A204.1 (cell line): ENCODE data around the gene ACCSL.

Experiments
- FAIRE-seq: peaks from 2 replicates; lab custom pipeline; 2012; peaks lifted over from hg19 to GRCh38; lab: Jason Lieb, UNC

The ACCSL gene

DNA sequence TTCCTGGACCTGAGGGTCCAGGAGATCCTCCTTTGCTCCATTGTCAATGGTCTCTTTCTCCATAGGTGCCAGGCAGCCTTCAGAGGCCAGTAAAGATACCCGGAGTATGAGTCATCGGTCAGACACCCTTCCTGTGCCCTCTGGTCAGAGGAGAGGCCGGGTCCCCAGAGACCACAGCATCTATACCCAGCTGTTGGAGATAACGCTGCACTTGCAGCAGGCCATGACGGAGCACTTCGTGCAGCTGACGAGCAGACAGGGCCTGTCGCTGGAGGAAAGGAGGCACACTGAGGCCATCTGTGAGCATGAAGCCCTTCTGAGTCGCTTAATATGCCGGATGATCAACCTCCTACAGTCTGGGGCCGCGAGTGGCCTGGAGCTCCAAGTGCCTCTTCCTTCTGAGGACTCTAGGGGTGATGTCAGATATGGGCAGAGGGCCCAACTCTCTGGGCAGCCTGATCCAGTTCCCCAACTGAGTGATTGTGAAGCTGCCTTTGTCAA lies at the start of gene ACCSL:
Gene ACCSL, plus strand, starts transcription at position 51 of the 501 bp plus-strand sequence. Its CDS starts 56 bp downstream, at position 107.
- no peak for FAIRE-seq

DNA sequence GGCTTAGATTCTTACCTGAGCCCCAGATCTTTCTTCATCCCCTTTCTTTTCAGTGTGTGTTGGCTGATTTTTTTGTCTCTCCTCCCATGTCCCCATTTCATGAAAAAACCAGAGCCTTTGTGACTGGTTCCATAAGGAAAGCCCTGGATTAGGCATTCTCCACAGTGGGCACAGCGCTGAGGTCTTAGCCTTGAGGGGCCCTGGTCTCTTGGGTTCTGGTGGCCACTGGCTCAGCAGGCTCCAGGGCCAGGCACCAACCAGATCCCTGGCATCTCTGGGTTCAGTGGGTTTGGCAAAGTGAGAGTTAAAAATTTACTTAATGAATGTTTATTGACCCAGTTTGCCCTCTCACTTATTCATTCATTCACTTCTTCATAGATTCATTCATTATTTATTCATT lies 49.5 kb upstream of the ACCSL start:
- no peak for FAIRE-seq

DNA sequence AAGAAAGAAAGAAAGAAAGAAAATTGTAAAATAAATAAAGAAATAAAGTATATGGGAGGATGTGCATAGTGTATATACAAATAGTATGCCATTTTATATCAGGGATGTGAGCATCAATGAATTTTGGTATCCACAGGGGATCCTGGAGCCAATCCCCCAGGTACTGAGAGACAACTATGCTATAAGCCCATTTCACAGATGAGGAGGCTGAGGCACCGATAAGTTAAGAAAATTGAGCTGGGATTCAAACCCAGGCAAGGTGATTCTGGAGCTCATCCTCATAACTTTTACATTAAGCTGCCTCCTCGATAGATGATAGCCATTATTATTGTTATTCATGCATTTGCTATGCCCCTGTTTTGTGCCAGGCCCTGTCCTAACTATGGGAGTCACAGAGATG lies 47.0 kb upstream of the ACCSL start:
- FAIRE-seq, result no peak

DNA sequence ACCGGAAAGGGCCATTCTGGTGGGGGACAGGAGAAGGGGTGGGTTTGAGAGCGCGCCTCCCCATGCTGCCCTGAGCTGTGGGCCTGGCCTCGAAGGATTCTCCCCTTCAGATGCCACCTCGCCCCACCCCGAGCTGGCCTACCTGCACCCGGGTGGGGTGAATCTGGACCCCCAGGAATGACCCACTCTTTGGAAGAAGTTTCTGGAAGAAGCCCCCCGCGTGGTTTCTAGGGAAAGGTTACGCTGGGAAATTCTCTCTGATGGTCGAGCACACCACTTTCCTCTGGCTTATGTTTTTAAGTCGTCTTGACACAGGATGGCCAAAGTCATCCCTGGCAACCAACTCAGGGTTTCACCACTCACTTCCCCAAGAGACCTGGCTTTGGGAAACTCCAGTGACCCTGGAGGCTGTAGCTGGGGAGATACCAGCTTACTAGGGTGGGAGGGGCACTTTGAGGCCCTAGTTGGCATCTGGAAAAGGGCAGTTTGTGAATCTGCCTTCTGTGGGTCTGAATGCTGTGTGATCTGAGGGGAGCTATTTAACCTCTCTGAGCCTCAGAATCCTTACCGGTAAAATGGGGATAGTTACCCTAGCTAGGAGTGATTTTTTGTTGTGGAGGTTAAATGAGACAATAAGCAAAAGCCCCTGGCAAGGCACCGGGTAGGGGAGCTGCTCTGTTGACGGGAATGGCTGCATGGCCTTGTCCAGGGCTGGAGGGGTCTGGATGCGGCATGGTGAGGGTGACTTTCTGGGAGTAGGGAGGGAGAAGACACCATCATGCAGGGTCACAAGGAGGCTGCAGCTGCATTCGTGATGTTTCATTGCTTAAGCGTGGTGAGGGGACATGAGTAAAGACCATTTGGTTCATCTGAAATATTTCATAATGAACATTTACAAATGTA lies 45.3 kb upstream of the ACCSL start:
- no peak for FAIRE-seq

DNA sequence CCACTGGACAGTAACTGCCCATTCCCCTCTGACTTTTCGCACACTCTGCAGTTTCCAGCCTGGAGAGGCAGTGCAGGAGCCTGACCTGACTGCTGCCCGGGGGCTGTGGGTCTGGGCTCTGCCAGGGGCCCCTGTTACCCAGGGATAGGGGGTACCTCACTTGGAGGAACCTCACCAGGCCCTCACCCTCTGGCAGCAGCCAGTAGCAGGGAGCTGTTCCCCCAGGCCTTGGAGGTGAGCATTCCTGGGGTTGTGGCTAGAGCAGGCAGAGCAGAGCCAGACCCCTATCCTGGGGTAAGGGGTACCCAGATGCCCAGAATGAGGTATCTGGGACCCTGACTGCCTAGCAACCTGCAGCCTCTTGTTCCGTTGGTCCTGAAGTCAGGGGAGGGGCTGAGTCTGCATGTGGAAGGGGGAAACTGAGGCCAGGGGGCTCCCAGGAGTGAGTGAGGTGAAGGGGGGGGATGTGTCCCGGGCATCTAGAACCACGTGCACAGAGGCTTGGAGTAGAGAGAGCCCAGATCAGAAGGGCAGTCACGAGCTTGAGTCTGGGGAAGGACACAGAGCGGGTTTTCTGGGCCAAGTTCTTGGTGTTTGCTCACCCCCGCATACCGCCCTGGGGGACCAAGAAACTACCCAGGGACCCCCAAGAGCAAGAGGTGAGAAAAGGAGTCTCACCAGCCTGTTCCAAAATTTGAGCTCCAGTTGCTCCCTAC lies 43.9 kb upstream of the ACCSL start:
- no peak for FAIRE-seq

DNA sequence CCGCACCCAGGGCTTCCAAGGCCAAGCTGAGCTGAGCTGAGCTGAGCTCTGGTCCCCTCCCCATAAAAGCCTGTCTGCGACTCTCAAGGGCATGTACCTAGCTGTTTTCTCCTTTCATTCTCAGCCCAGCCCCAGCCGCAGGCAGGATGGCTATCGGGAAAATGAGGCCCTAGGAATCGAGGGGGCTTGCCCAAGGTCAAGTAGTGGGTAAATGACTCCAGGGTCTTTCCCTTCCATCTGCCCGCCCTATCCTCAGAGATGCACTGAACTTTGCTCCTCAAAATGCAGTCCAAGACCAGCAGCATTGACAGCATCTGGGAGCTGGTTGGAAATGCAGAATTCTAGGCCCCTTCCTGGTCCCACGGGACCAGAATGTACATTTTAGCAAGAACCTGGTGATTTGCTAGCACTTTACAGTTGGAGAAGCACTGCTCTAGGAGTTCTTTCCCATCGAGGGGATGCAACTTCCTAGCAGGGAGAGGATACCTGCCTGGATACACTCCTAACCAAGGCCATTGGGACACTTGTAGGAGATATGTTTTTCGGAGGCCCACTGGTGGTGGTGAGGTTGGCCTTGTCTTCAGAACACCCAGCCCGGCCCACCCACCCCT lies 43.2 kb upstream of the ACCSL start:
- FAIRE-seq, result no peak

DNA sequence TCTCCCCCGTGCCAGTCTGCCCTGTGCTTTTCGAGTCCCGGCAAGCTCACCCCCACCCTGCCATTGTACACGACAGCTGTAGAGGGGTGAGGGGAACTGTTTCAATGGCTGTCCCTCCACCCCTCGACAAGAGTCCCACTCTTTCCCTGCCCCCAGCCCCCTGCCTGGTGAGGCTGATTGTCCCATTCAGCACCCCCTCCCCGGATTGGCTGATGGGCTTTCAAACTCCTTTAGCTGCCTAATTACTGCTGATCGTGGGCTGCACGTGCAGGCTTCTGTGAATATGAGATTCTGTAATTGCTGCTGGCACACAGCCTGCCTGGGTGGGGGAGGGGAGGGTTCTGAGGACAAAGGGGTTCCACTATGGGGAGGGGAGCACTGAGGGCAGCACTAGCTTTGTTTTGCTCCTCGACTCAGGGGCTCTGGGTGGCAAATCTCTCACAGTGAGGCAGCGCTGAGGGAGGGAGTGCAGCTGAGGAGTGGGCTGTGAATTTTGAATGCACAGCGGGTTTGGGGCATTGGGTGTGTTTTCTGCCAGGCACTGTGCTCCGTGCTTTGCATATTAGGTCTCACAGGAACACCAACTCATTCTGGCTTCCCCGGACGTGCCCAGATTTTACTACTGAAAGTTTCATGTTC lies 42.6 kb upstream of the ACCSL start:
- FAIRE-seq, result no peak

DNA sequence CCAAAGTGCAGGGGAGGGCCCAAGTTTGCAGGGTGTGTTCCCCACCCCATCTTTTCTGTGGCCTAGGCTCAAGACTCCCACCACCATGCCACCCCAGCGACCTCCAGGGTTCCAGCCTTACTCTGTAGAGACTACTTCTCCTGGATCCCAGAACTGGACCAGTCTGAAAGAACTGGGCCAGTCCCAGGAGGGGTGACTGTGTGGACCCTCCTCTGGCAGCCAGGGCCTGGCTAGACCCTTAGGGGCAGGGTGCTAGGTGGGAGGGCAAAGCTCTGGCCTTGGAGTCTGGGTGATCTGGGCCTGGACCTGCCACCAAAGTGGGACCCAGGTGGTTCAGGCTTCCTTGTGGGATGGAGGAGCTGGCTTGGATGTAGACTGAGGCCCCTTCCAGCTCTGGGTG lies 41.8 kb upstream of the ACCSL start:
- FAIRE-seq, result no peak

DNA sequence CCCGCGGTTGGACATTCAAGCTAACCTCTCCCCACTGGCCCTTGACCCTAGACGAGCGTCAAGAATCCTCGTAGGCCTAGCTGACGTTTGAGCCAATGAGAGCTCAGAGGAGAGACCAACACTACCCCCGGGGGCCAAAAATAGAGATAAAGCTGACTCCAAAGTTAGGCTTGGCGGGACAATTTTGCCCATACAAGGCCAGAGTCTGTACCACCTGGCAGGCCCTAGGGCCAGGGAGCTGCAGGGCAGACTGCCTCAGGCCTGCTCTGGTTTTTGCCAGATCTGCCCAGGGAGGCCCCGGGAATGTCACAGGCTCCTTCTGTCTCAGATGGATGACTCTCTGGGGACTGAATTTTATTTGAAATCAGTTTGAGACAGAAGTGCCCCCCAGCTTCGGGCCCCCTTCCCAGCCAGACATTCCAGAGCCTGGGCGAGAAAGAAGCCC lies 40.8 kb upstream of the ACCSL start:
- no peak for FAIRE-seq

DNA sequence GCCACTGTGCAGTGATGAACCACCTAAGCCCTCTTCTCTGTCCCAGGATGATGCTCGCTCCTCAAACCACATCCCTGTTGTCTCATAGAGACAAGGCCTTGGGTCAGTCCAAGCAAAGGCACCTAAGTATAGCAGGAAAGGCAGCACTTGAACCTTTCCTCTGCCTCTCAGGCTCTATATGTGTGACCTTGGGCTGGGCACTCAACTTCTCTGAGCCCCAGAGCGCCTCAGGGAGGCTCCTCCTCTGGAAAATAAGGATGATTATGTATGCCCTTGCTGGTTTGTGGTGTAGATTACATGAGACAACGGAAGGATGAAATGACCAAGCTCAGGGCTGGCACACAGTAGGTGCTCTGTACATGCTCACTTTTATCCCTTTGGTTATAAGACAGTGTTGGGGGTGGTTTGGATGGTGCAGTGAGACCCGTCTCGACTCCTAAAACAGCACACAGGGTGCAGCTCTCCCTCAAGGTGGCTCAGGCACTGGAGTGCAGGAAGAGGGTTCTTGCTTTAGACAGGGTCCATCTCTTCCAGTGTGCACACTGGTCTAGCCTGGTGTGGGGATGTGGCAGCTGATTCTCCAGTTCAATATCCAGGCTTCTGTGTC lies 40.2 kb upstream of the ACCSL start:
- no peak for FAIRE-seq

DNA sequence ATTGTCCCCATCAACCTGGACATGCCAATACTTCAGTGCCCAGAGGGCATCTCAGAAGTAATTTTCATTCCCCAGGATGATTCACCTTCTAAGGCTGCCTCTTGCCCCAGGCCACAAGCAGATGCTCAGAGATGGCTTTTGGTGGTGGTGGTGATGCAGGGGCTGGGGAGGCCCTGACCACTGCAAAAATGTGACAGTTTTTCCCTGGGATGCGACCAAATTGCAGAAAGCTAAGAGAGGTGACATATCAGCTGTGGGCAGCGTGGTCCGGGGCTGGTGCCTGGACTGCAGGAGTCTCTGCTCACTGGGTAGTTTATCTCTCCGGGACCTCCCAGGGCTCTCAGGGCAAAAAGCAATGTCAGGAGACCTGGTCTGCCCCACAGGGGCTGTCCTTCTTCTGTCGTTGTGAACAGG lies 39.7 kb upstream of the ACCSL start:
- FAIRE-seq, result no peak

DNA sequence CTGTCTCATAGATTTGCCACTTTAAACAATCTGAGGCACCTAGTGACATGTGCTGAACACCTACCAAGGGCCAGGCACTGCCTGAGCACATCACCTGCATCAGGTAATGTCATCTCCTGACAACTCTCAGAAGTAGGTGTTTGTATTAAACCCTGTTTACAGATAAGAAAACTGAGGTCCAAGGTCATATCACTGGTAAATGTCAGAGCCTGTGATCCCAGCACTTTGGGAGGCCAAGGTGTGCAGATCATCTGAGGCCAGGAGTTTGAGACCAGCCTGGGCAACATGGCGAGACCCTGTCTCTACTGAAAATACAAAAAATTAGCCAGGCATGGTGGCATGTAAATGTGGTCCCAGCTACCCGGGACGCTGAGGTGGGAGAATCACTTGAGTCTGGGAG lies 39.1 kb upstream of the ACCSL start:
- FAIRE-seq, result no peak

DNA sequence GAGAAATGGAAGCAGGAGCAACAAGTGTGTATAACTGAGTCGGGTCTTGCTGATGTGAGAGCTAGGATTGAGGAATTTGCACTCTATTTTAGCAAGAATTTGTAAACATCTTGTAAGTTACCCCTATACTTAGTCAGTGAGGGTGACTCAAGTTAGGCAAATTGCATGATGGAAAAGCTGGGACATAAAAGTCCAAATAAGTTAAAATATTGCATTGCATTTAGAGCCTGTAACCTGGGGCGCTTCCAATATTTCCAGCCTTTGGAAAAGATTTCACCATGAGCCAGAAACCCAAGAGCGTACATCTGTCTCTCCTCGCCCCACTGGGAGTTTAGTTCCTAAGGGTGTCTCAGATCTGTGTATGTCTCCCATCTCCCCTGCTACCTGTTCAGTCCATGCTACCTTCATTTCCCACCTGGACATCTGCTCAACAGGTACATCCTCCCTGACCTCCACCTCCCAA lies 37.0 kb upstream of the ACCSL start:
- FAIRE-seq, result no peak

DNA sequence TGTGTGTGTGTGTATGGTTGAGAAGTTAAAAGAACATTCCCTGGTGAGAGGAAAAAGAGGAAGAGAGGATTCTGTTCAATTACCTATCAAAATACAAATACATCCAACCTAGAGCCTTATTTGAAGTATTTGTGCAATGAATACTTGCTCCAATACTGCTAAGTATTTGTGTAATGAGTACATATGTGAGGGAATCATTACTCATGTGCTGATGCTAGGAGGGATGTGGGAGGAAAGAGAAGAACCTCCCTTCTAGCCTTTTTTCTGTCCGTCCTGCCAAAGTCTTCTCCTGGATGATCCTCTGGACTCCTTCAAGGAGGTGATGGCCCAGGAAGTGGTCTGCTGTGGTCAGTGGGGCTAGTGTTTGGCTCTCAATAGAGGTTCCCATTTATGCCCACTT lies 36.0 kb upstream of the ACCSL start:
- no peak for FAIRE-seq

DNA sequence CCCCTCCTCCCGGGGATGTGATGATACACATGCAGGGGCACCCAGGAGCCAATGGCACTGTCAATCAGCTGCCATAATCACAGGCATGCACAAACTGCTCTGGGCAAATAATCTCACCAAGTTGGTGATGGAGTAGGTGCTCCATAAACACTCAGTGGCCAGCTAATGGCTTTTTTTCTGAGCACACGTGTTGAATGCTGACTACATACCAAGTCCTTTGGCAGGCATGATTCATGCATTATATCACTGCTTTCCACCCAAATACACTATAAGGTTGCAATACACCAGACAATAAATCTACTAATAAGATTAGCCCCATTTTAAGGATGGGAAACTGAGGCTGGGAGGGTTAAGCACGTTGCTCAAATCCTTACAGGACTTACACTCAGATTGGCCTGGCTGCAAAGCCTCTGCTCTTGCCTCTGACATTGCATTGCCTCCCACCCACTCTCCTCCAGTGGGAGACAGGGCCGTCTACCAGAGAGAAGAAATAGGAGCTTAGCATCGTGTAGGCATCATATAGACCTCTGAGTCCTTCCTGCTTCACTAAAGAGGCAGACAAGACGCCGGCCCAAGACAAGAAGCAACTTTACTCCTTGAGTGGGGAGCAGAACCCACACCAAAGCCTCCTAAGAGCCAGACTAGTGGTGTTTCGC lies 32.7 kb upstream of the ACCSL start:
- FAIRE-seq, result no peak

DNA sequence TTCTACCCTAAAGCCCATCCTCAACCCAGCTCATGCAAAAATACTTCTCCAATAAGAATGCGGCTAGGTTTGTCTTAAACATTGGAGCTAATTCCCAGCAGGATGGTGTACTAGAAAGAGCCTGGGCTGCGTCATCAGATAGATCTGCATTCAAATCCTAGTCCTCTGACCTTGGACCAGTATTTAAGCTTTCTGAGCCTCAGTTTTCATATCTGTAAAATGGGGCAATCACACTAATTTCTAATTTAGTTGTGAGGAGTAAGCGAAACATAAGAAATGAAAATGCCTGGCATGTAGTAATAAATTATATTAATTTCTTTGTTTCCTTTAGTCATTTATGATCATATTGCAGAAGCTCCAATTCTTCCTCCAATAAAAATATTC lies 32.2 kb upstream of the ACCSL start:
- no peak for FAIRE-seq

DNA sequence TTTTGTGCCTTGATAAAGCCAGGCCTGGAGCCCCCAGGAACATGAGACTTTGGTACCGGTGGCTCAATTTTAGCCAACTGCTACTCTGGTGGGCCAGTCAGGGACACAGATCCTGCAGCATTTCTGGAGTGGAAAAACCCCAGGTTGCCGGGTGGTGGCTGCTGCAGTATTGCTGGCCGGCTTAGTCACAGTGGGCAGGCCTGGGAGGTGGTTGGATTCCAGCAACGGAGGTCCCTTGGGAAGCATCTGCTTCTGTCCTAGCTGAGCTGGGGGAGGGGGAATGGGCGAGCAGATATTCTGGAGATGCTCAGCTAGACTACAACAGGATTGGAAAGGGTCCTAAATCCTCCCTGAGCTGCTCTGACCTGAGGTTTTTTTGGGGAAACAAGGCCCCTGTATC lies 31.6 kb upstream of the ACCSL start:
- no peak for FAIRE-seq

DNA sequence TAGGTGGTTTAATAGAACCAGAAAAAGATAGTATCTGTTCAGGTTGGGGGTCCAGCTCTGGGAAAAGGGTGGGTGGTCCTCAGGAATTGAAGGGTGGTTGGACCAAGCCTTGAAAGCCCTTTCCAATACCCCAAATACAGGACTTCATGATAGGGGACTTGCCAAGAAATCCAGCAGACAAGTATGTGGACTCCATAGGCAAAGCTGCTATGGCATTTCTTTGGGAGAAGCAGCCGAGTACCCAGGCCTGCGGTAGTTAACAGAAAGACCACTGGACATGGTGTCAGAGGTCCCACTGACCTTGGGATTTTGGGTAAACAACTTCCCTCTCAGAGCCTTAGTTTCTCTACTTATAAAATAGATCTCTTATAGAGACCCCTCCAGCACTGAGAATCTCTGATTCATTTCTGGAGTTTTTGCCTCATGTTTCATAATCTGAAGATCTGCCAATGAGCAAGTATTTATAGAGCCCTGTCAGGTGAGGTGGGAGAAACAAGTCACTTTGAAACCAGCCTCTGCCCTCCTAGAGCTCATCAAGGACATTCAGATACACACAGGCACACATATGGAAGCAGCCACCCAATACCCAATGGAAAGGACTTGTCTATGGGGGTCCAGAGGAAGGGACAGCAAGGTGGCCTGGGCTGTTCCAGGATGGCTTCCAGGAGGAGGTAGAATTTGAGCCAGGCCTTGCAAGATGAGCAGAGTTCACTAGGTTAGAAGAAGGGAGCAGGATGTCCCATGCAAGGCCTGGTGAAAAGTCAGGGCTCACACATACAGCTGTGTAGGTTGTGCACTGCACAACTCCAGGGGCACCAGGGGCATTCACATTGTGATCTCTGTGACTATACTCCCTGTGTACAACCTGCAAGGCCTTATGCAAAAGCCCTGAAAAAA lies 31.0 kb upstream of the ACCSL start:
- FAIRE-seq, result no peak

DNA sequence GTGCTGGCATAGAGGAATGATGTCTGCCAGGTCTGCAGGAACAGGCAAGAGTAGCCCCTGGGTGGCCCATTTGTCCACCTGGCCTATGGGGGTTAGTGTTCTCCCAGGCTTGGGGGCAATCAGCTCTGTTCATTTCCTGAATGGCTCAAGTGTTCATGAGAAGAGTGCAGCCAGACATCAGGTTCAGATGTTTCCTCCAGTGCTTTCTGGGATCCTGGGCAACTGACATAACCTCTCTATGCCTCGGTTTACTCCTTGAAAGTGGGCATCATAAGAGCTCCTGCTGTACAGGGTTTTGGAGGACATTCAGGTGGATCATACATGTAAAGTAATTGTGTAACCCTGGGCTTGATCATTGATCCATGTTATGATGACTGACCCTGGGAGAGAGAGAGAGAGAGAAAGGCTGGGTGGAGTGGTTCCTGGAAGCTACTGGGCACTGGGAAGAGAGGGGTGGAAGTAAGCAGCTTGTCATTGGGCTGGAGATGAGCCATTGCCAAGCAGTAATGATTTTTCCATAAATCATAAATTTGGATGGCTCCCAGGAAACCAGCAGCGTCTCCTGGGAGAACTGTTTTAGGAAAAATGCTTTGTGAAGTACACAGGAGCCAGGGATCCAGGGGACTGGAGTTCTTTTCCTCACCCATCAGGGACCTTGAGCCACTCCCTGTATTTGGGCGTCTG lies 30.2 kb upstream of the ACCSL start:
- no peak for FAIRE-seq

DNA sequence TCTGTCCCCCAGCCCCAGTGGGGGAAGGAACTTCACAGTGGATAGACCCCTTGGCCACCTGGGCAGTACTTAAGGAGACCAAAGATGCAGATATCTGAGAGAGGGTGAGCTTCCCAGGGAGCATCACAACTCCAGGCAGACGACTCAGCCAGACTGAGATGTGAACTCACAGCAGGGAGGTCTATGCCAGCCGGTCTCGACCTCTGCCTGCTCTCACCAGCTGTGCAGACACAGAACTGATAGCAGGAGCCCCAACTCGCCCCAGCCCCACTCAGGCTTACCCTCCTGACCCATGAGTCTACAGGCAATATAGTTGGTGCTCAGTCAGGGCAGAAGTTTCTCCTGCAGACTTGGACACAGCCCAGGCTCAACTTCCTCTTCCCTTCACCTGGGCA lies 29.7 kb upstream of the ACCSL start:
- no peak for FAIRE-seq
